Vagina (tissue), 2 donors: ENCODE data around the gene MMP12.

Experiments
- POLR2A ChIP-seq, 2 donors: fragments of 450-650 bp; IDR thresholded peaks; one replicate each; pipeline ENCODE4 v1.6.1; 2017; ENCODE audit warnings: antibody characterized with exemption in 2 of 2, mild to moderate bottlenecking in 2 of 2, moderate library complexity in 2 of 2
- POLR2AphosphoS5 ChIP-seq, 2 donors: sonication (generic); formaldehyde crosslinking; IDR thresholded peaks; one replicate each; pipeline ENCODE4 v1.9.0; 2017; ENCODE audit warnings: antibody characterized with exemption in 2 of 2, mild to moderate bottlenecking in 2 of 2, low read depth in 1 of 2; ENCODE audit not compliant: insufficient read depth in 1 of 2
- TF ChIP-seq, protein P1 (sequence below), 3 experiments: fragments of 450-650 bp in 2 of 3; fragments of 200-600 bp in 1 of 3; sonication (generic) in 1 of 3; IDR thresholded peaks; one replicate each; pipeline ENCODE4 v1.5.1; 2017 to 2019; ENCODE audit warnings: antibody characterized with exemption in 3 of 3, mild to moderate bottlenecking in 2 of 3, moderate library complexity in 2 of 3

DNA sequence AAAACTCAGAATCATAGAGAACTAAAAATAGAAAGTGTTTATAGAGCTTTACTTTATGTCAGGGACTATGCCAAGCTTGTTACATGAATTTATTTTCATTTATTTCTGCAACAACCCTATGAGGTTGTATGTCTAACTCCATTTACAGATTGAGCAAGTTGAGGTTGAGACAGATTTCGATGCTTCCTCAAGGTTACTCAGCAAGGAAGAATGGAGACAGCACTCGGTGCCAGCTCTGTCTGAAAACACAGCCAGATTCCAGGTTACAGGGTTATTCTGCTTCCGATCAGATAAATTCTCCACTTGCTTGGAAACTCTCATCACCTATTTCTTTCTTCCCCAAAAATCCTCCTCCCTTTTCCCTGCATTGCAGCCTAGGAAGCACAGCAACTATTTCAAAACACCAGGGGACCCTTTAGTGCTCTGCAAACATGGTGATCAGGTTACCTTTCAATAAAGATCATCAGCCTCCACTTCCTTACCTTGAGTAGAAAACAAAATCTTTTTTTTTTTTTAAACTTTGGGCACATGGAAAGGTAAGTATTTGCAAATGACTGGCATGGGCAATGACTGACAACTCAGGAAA is 38.4 kb downstream of the MMP12 start:
- TF ChIP-seq, protein P1, sequence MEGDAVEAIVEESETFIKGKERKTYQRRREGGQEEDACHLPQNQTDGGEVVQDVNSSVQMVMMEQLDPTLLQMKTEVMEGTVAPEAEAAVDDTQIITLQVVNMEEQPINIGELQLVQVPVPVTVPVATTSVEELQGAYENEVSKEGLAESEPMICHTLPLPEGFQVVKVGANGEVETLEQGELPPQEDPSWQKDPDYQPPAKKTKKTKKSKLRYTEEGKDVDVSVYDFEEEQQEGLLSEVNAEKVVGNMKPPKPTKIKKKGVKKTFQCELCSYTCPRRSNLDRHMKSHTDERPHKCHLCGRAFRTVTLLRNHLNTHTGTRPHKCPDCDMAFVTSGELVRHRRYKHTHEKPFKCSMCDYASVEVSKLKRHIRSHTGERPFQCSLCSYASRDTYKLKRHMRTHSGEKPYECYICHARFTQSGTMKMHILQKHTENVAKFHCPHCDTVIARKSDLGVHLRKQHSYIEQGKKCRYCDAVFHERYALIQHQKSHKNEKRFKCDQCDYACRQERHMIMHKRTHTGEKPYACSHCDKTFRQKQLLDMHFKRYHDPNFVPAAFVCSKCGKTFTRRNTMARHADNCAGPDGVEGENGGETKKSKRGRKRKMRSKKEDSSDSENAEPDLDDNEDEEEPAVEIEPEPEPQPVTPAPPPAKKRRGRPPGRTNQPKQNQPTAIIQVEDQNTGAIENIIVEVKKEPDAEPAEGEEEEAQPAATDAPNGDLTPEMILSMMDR (IDR thresholded peaks at IDR 0.05), result no peak
- TF ChIP-seq POLR2A (IDR thresholded peaks at IDR 0.05), result no peak
- TF ChIP-seq POLR2AphosphoS5 (IDR thresholded peaks at IDR 0.05; ENCODE audit: insufficient read depth in 1 of 2, low read depth in 1 of 2), result no peak
